Hepatocyte (in vitro differentiated cells): ENCODE results near the gene MBL2.

Experiments
- CTCF ChIP-seq: fragments of 200-600 bp; sonication (generic); IDR thresholded peaks from 2 replicates; pipeline ENCODE4 v1.5.1; 2016; ENCODE audit warnings: antibody characterized with exemption, mild to moderate bottlenecking; ENCODE audit not compliant: poor library complexity
- EZH2 ChIP-seq: fragments of 200-600 bp; sonication (generic); IDR thresholded peaks from 2 replicates; pipeline ENCODE4 v1.6.1; 2016; ENCODE audit warnings: antibody characterized with exemption, mild to moderate bottlenecking, borderline replicate concordance
- EZH2phosphoT487 ChIP-seq: fragments of 200-600 bp; sonication (generic); IDR thresholded peaks from one replicate; pipeline ENCODE4 v1.6.1; 2018; ENCODE audit warnings: antibody characterized with exemption, mild to moderate bottlenecking, low read depth, moderate library complexity; ENCODE audit not compliant: unreplicated experiment, severe bottlenecking

DNA sequence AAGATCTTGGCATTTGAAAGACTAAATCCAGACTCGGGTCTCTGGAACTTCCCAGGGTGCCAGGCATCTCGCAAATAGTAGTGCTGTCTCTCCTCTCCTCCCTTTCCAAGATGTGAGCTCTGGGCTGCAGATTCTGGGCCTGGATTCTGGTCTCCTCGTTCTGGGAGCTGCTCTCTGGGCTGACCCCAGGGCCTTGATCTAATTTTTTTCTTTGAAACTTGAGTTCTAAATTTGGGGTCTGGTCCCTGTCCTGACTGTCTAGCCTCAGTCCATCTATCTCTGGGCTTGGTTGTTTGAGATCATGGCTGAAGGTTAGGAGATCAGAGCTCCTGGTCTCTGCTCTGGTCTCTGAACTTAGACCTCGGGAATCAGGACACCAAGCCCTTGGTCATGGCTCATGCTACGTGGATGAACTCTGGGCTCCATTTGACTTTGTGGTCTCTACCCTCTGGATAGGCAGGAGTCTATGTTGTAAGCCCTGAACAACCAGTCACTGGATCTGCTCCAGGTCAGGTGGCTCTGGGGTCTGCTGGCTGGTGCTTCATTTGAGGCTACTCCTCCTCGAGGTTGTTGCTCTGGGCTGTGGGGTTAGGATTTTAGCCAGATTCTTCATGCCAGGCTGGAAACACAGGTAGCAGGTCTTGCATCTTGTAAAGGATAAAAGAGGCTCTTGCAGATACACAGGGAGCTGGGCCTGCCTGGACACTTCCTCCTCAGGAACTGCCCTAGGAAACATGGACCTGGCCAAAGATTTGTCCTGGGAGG, 8.0 kb upstream of the MBL2 start:
- TF ChIP-seq CTCF (no peak), EZH2phosphoT487 (no peak), EZH2 (no peak)
